ENCODE measurements around the gene GMPPA.

The GMPPA gene

GRCh38 chr2:219472629-219473187 is 26.0 kb upstream of the GMPPA start:
- no peak overlapping the region for H3K27ac Mint-ChIP-seq (ENCODE audit: low read depth)
- no peaks in the 10 kb centered on the region for H3K9me3 Mint-ChIP-seq
- H3K27me3 Mint-ChIP-seq: peaks cover 41% of the 10 kb centered on the region
- H3K4me3 Mint-ChIP-seq: no peak overlapping the region
- no peaks in the 10 kb centered on the region for H3K36me3 Mint-ChIP-seq (ENCODE audit: insufficient read depth)
- DNase-seq (ENCODE audit: low spot score in 2 of 2): no peak
- H3K4me1 Mint-ChIP-seq: no peaks in the 10 kb centered on the region
- ATAC-seq (replicated peaks; ENCODE audit: extremely low read depth, poor library complexity, severe bottlenecking): no peak

GRCh38 chr2:219473511-219473910 is 25.2 kb upstream of the GMPPA start:
- Mint-ChIP-seq H3K4me1 (no peaks in the 10 kb centered on the region), H3K27me3 (peaks cover 41% of the 10 kb centered on the region), H3K27ac (ENCODE audit: low read depth) (no peak overlapping the region), H3K4me3 (no peak overlapping the region), H3K36me3 (ENCODE audit: insufficient read depth) (no peaks in the 10 kb centered on the region), H3K9me3 (no peaks in the 10 kb centered on the region)
- no peak for DNase-seq (ENCODE audit: low spot score in 2 of 2)
- ATAC-seq (replicated peaks; ENCODE audit: extremely low read depth, poor library complexity, severe bottlenecking): no peak

GRCh38 chr2:219474285-219475060 is 24.2 kb upstream of the GMPPA start:
- no peak overlapping the region for H3K27ac Mint-ChIP-seq (ENCODE audit: low read depth)
- ATAC-seq (replicated peaks; ENCODE audit: extremely low read depth, poor library complexity, severe bottlenecking) (no peak), DNase-seq (ENCODE audit: low spot score in 2 of 2) (no peak)
- H3K36me3 Mint-ChIP-seq (ENCODE audit: insufficient read depth): no peaks in the 10 kb centered on the region
- no peak overlapping the region for H3K4me3 Mint-ChIP-seq
- peaks cover 39% of the 10 kb centered on the region for H3K27me3 Mint-ChIP-seq
- H3K9me3 Mint-ChIP-seq: no peaks in the 10 kb centered on the region
- no peaks in the 10 kb centered on the region for H3K4me1 Mint-ChIP-seq

- Mint-ChIP-seq H3K4me1 (no peaks in the 10 kb centered on the region), H3K27ac (ENCODE audit: low read depth) (no peak overlapping the region), H3K9me3 (no peaks in the 10 kb centered on the region), H3K36me3 (ENCODE audit: insufficient read depth) (no peaks in the 10 kb centered on the region), H3K27me3 (peaks cover 33% of the 10 kb centered on the region), H3K4me3 (no peak overlapping the region)
- DNase-seq (ENCODE audit: low spot score in 2 of 2): no peak
- ATAC-seq (replicated peaks; ENCODE audit: extremely low read depth, poor library complexity, severe bottlenecking): no peak
Measured at GRCh38 chr2:219475278-219475677, 23.4 kb upstream of the GMPPA start.

GRCh38 chr2:219475697-219476651 is 22.7 kb upstream of the GMPPA start:
- no peaks in the 10 kb centered on the region for H3K9me3 Mint-ChIP-seq
- no peaks in the 10 kb centered on the region for H3K36me3 Mint-ChIP-seq (ENCODE audit: insufficient read depth)
- H3K4me3 Mint-ChIP-seq: no peak overlapping the region
- no peaks in the 10 kb centered on the region for H3K4me1 Mint-ChIP-seq
- ATAC-seq (replicated peaks; ENCODE audit: extremely low read depth, poor library complexity, severe bottlenecking) (peak; percentile 32), DNase-seq (ENCODE audit: low spot score in 2 of 2) (no peak)
- peaks cover 33% of the 10 kb centered on the region for H3K27me3 Mint-ChIP-seq
- H3K27ac Mint-ChIP-seq (ENCODE audit: low read depth): no peak overlapping the region

- H3K9me3 Mint-ChIP-seq: no peaks in the 10 kb centered on the region
- H3K4me3 Mint-ChIP-seq: no peak overlapping the region
- no peak overlapping the region for H3K27ac Mint-ChIP-seq (ENCODE audit: low read depth)
- peaks cover 32% of the 10 kb centered on the region for H3K27me3 Mint-ChIP-seq
- H3K36me3 Mint-ChIP-seq (ENCODE audit: insufficient read depth): no peaks in the 10 kb centered on the region
- H3K4me1 Mint-ChIP-seq: no peaks in the 10 kb centered on the region
- DNase-seq (ENCODE audit: low spot score in 2 of 2) (no peak), ATAC-seq (replicated peaks; ENCODE audit: extremely low read depth, poor library complexity, severe bottlenecking) (no peak)
Measured at GRCh38 chr2:219476652-219477151, 22.0 kb upstream of the GMPPA start.

GRCh38 chr2:219477179-219477578 is 21.5 kb upstream of the GMPPA start:
- DNase-seq (ENCODE audit: low spot score in 2 of 2): no peak
- Mint-ChIP-seq H3K36me3 (ENCODE audit: insufficient read depth) (no peaks in the 10 kb centered on the region), H3K27me3 (peaks cover 37% of the 10 kb centered on the region), H3K27ac (ENCODE audit: low read depth) (no peak overlapping the region), H3K9me3 (no peaks in the 10 kb centered on the region), H3K4me3 (no peak overlapping the region), H3K4me1 (no peaks in the 10 kb centered on the region)
- ATAC-seq (replicated peaks; ENCODE audit: extremely low read depth, poor library complexity, severe bottlenecking): no peak

- H3K9me3 Mint-ChIP-seq: no peaks in the 10 kb centered on the region
- DNase-seq (ENCODE audit: low spot score in 2 of 2) (no peak), ATAC-seq (replicated peaks; ENCODE audit: extremely low read depth, poor library complexity, severe bottlenecking) (no peak)
- peaks cover 43% of the 10 kb centered on the region for H3K27me3 Mint-ChIP-seq
- H3K36me3 Mint-ChIP-seq (ENCODE audit: insufficient read depth): no peaks in the 10 kb centered on the region
- no peaks in the 10 kb centered on the region for H3K4me1 Mint-ChIP-seq
- H3K27ac Mint-ChIP-seq (ENCODE audit: low read depth): no peak overlapping the region
- no peak overlapping the region for H3K4me3 Mint-ChIP-seq
Measured at GRCh38 chr2:219477815-219478214, 20.9 kb upstream of the GMPPA start.

GRCh38 chr2:219478916-219479315 is 19.8 kb upstream of the GMPPA start:
- no peak for DNase-seq (ENCODE audit: low spot score in 2 of 2)
- Mint-ChIP-seq H3K27me3 (peaks cover 40% of the 10 kb centered on the region), H3K9me3 (no peaks in the 10 kb centered on the region), H3K4me3 (no peak overlapping the region), H3K4me1 (no peaks in the 10 kb centered on the region), H3K27ac (ENCODE audit: low read depth) (no peak overlapping the region), H3K36me3 (ENCODE audit: insufficient read depth) (no peaks in the 10 kb centered on the region)
- no peak for ATAC-seq (replicated peaks; ENCODE audit: extremely low read depth, poor library complexity, severe bottlenecking)

GRCh38 chr2:219480004-219480403 is 18.7 kb upstream of the GMPPA start:
- H3K27me3 Mint-ChIP-seq: peaks cover 38% of the 10 kb centered on the region
- no peak overlapping the region for H3K4me3 Mint-ChIP-seq
- no peaks in the 10 kb centered on the region for H3K36me3 Mint-ChIP-seq (ENCODE audit: insufficient read depth)
- H3K4me1 Mint-ChIP-seq: no peaks in the 10 kb centered on the region
- ATAC-seq (replicated peaks; ENCODE audit: extremely low read depth, poor library complexity, severe bottlenecking): no peak
- H3K9me3 Mint-ChIP-seq: no peaks in the 10 kb centered on the region
- no peak overlapping the region for H3K27ac Mint-ChIP-seq (ENCODE audit: low read depth)
- DNase-seq (ENCODE audit: low spot score in 2 of 2): no peak

GRCh38 chr2:219482674-219483405 is 15.9 kb upstream of the GMPPA start:
- Mint-ChIP-seq H3K27me3 (peaks cover 57% of the 10 kb centered on the region), H3K9me3 (no peaks in the 10 kb centered on the region), H3K4me3 (no peak overlapping the region), H3K27ac (ENCODE audit: low read depth) (no peak overlapping the region), H3K36me3 (ENCODE audit: insufficient read depth) (no peaks in the 10 kb centered on the region), H3K4me1 (no peaks in the 10 kb centered on the region)
- DNase-seq (ENCODE audit: low spot score in 2 of 2) (no peak), ATAC-seq (replicated peaks; ENCODE audit: extremely low read depth, poor library complexity, severe bottlenecking) (no peak)
